Endodermal cell (in vitro differentiated cells): Measurements from ENCODE around the gene DAB1. TPM values are rescaled to one million over a fixed set of nuclear protein-coding genes. Genes with fewer than 3 reads are reported as not detected.

Experiments used
- DNase-seq: peaks from one replicate; pipeline ENCODE4 v3.0.0-alpha.2; 2017
- H3K27ac ChIP-seq: 2 replicates; pipeline ENCODE4 v1.5.1; 2013; ENCODE audit warnings: mild to moderate bottlenecking, low read depth, low read length, moderate library complexity
- H3K27me3 ChIP-seq: 2 replicates; pipeline ENCODE4 v1.6.1; 2013; ENCODE audit warnings: mild to moderate bottlenecking, low read length, moderate library complexity; ENCODE audit not compliant: insufficient read depth, control insufficient read depth, poor library complexity, severe bottlenecking
- H3K36me3 ChIP-seq: 2 replicates; pipeline ENCODE4 v1.7.0; 2013; ENCODE audit warnings: mild to moderate bottlenecking, low read length, moderate library complexity; ENCODE audit not compliant: control insufficient read depth, insufficient read depth
- H3K4me1 ChIP-seq: one replicate; pipeline ENCODE4 v1.7.0; 2013; ENCODE audit warnings: low read length; ENCODE audit not compliant: control insufficient read depth, insufficient read depth
- H3K4me3 ChIP-seq: 2 replicates; pipeline ENCODE4 v1.5.1; 2013; ENCODE audit warnings: mild to moderate bottlenecking, low read length, moderate library complexity
- H3K9ac ChIP-seq: 2 replicates; pipeline ENCODE4 v1.6.1; 2013; ENCODE audit warnings: mild to moderate bottlenecking, low read length, moderate library complexity; ENCODE audit not compliant: poor library complexity, severe bottlenecking; ENCODE audit errors: extremely low read depth
- H3K9me3 ChIP-seq: 2 replicates; pipeline ENCODE4 v1.6.1; 2013; ENCODE audit warnings: mild to moderate bottlenecking, low read length, moderate library complexity; ENCODE audit not compliant: control insufficient read depth
- H3K27ac Mint-ChIP-seq: 2 replicates; pipeline ENCODE4 v1.8.0; 2020; ENCODE audit warnings: mixed read lengths
- H3K27me3 Mint-ChIP-seq: 2 replicates; pipeline ENCODE4 v1.8.0; 2021; ENCODE audit warnings: mild to moderate bottlenecking, mixed read lengths; ENCODE audit not compliant: insufficient read depth
- H3K36me3 Mint-ChIP-seq: 2 replicates; pipeline ENCODE4 v1.8.0; 2020; ENCODE audit warnings: low read depth, mixed read lengths
- H3K4me1 Mint-ChIP-seq: 2 replicates; pipeline ENCODE4 v1.8.0; 2020; ENCODE audit warnings: mixed read lengths
- H3K4me3 Mint-ChIP-seq: 2 replicates; pipeline ENCODE4 v1.8.0; 2020; ENCODE audit warnings: mild to moderate bottlenecking, moderate library complexity, mixed read lengths
- H3K9me3 Mint-ChIP-seq: 2 replicates; pipeline ENCODE4 v1.8.0; 2020; ENCODE audit warnings: mild to moderate bottlenecking, mixed read lengths
- WGBS, 2 experiments: methylation state at CpG; one replicate each; pipeline versions ENCODE4 v1.1.5 to v1.1.7; 2013; ENCODE audit warnings: missing lambda C conversion rate in 2 of 2, mixed read lengths in 1 of 2; ENCODE audit not compliant: insufficient coverage in 1 of 2, insufficient read length in 1 of 2; 5-methylcytosine and 5-hydroxymethylcytosine counted together
- total RNA-seq, 2 donors: library from RNA; stranded (reverse); fragmentation: NEBNext Ultra II Directional in 1 of 2; extraction: Animal tissue kit (Norgen Biotek cat#: 25700) in 1 of 2; gene quantifications; 2 replicates in 1 of 2; 3 replicates in 1 of 2; pipeline ENCODE4 v1.2.1, GENCODE V29; 2021
- TF ChIP-seq, protein P1 (sequence below): fragments of 200-600 bp; sonication (generic); conservative IDR thresholded peaks from 2 replicates; pipeline ENCODE4 v1.5.0; 2021; ENCODE audit warnings: antibody characterized with exemption, mild to moderate bottlenecking

The DAB1 gene
- total RNA-seq, 2 donors from 2014 or later, result 32.0 to 36.2 TPM

DNA sequence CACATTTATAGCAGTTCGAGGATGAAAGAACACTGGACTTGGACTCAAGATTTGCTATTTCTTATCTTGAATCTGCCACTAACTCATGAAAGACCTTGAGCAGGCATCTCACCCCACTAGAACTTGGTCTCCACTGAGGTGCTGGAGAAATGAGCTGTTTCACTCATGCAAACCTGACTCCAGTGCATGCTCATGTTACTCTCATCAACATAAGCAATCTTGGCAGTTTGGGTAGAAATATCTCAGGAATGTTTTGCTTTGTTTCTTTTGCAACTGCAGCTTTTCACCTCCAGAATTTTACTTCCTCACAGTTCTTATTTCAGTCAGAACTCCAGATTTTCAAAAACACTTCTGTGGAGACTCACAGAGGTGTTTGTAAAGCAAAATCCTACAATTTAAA lies 46.2 kb upstream of the DAB1 start:
- Mint-ChIP-seq H3K27me3 (no peaks in the 10 kb centered on the region), H3K4me3 (no peak overlapping the region), H3K27ac (no peak overlapping the region), H3K9me3 (peaks cover 32% of the 10 kb centered on the region), H3K36me3 (peaks cover 10% of the 10 kb centered on the region), H3K4me1 (peaks cover 20% of the 10 kb centered on the region)
- Histone ChIP-seq H3K27ac (no peak overlapping the region), H3K4me3 (peak overlapping the region; percentile 28), H3K9ac (no peak overlapping the region), H3K4me1 (peaks cover 4% of the 10 kb centered on the region), H3K27me3 (no peaks in the 10 kb centered on the region), H3K36me3 (no peaks in the 10 kb centered on the region), H3K9me3 (peaks cover 32% of the 10 kb centered on the region)
- WGBS, 2 experiments, result 85 to 100% methylated on average over 1 of the region's 1 CpG
- DNase-seq, result no peak
- TF ChIP-seq, protein P1, sequence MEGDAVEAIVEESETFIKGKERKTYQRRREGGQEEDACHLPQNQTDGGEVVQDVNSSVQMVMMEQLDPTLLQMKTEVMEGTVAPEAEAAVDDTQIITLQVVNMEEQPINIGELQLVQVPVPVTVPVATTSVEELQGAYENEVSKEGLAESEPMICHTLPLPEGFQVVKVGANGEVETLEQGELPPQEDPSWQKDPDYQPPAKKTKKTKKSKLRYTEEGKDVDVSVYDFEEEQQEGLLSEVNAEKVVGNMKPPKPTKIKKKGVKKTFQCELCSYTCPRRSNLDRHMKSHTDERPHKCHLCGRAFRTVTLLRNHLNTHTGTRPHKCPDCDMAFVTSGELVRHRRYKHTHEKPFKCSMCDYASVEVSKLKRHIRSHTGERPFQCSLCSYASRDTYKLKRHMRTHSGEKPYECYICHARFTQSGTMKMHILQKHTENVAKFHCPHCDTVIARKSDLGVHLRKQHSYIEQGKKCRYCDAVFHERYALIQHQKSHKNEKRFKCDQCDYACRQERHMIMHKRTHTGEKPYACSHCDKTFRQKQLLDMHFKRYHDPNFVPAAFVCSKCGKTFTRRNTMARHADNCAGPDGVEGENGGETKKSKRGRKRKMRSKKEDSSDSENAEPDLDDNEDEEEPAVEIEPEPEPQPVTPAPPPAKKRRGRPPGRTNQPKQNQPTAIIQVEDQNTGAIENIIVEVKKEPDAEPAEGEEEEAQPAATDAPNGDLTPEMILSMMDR, result no peak

- Histone ChIP-seq H3K36me3 (no peaks in the 10 kb centered on the region), H3K4me1 (peaks cover 4% of the 10 kb centered on the region), H3K27ac (no peak overlapping the region), H3K4me3 (no peak overlapping the region), H3K9ac (no peak overlapping the region), H3K27me3 (no peaks in the 10 kb centered on the region), H3K9me3 (peaks cover 32% of the 10 kb centered on the region)
- H3K27ac Mint-ChIP-seq, result no peak overlapping the region
- TF ChIP-seq, protein P1, result peak; percentile 65
- H3K4me3 Mint-ChIP-seq, result no peak overlapping the region
- H3K27me3 Mint-ChIP-seq, result no peaks in the 10 kb centered on the region
- peaks cover 20% of the 10 kb centered on the region for H3K4me1 Mint-ChIP-seq
- H3K36me3 Mint-ChIP-seq, result peaks cover 10% of the 10 kb centered on the region
- peak; percentile 52 for DNase-seq
- 71 to 91% methylated on average over 2 of the region's 2 CpGs for WGBS, 2 experiments
- H3K9me3 Mint-ChIP-seq, result peaks cover 32% of the 10 kb centered on the region
Measured at GRCh38 chr1:57468641-57469523, 45.0 kb upstream of the DAB1 start.

- Histone ChIP-seq H3K4me1 (peaks cover 4% of the 10 kb centered on the region), H3K9me3 (peaks cover 23% of the 10 kb centered on the region), H3K27ac (no peak overlapping the region), H3K27me3 (no peaks in the 10 kb centered on the region), H3K9ac (no peak overlapping the region), H3K36me3 (no peaks in the 10 kb centered on the region), H3K4me3 (no peak overlapping the region)
- Mint-ChIP-seq H3K9me3 (peaks cover 24% of the 10 kb centered on the region), H3K27ac (no peak overlapping the region), H3K4me1 (peaks cover 17% of the 10 kb centered on the region), H3K4me3 (no peak overlapping the region), H3K36me3 (peaks cover 6% of the 10 kb centered on the region), H3K27me3 (no peaks in the 10 kb centered on the region)
- 83 to 100% methylated on average over 1 of the region's 1 CpG for WGBS, 2 experiments
- DNase-seq, result no peak
- TF ChIP-seq, protein P1, result no peak
Measured at GRCh38 chr1:57467830-57468229, 44.0 kb upstream of the DAB1 start.
